ENCODE results near the gene TRAPPC1. TPM values are rescaled to one million over a fixed set of nuclear protein-coding genes. Genes with fewer than 3 reads are reported as not detected.

TRAPPC1 gene
- total RNA-seq, 2 donors from 2014 or later, result 57.9 to 70.9 TPM

GRCh38 chr17:7889166-7889955, 42.4 kb downstream of the TRAPPC1 start:
- 16% methylated on average over 11 of the region's 11 CpGs for WGBS
- intact Hi-C loops (cut with DNase I), result no loop called here
- Histone ChIP-seq H3K27me3 (replicated peaks; ENCODE audit: insufficient read depth) (no peaks in the 10 kb centered on the region), H3K4me1 (replicated peaks) (peaks cover 19% of the 10 kb centered on the region), H3K9me3 (no peaks in the 10 kb centered on the region), H3K27ac (peak overlapping the region; percentile 97 to 99), H3K36me3 (peaks cover 10 to 15% of the 10 kb centered on the region in 2 donors), H3K4me3 (peak overlapping the region in 1 of 2 donors; percentile 77)
- peak; percentile 96 for DNase-seq (ENCODE audit: low spot score)
- TF ChIP-seq CTCF (IDR thresholded peaks at IDR 0.05), result peak; percentile 27 to 90 (median 58)
- TF ChIP-seq POLR2A (IDR thresholded peaks at IDR 0.05), result peak; percentile 48
- peak; percentile 97 for TF ChIP-seq POLR2AphosphoS5 (IDR thresholded peaks at IDR 0.05)

GRCh38 chr17:7888184-7888920, 43.4 kb downstream of the TRAPPC1 start, which contains the start of gene CHD3:
Gene CHD3, plus strand, starts transcription at chr17:7888789. Its CDS starts 212 bp downstream, at chr17:7889001.
- Histone ChIP-seq H3K27ac (peak within 1 kb of the TSS; percentile 97 to 99), H3K4me1 (replicated peaks) (peaks cover 19% of the 10 kb centered on the region), H3K4me3 (peak within 1 kb of the TSS; percentile 77 to 90), H3K27me3 (replicated peaks; ENCODE audit: insufficient read depth) (no peaks in the 10 kb centered on the region), H3K9me3 (no peaks in the 10 kb centered on the region), H3K36me3 (peaks cover 5 to 7% of the 10 kb centered on the region in 2 donors)
- WGBS, result 20% methylated on average over 18 of the region's 18 CpGs
- no peak for TF ChIP-seq CTCF (IDR thresholded peaks at IDR 0.05)
- peak; percentile 46 for TF ChIP-seq POLR2AphosphoS5 (IDR thresholded peaks at IDR 0.05)
- peak; percentile 32 for TF ChIP-seq POLR2A (IDR thresholded peaks at IDR 0.05)
- peak; percentile 87 for DNase-seq (ENCODE audit: low spot score)
- intact Hi-C loops (cut with DNase I), result no loop called here

GRCh38 chr17:7887482-7888183, 44.1 kb downstream of the TRAPPC1 start:
- H3K36me3 ChIP-seq, result peaks cover 5 to 7% of the 10 kb centered on the region in 2 donors
- TF ChIP-seq POLR2A (IDR thresholded peaks at IDR 0.05), result peak; percentile 87
- peak in 2 of 4 experiments; percentile 13 to 42 for TF ChIP-seq CTCF (IDR thresholded peaks at IDR 0.05)
- TF ChIP-seq POLR2AphosphoS5 (IDR thresholded peaks at IDR 0.05), result peak; percentile 95
- peak overlapping the region; percentile 97 to 99 for H3K27ac ChIP-seq
- H3K9me3 ChIP-seq, result no peaks in the 10 kb centered on the region
- H3K4me3 ChIP-seq, result peak overlapping the region; percentile 77 to 90
- intact Hi-C loops (cut with DNase I), result no loop called here
- DNase-seq (ENCODE audit: low spot score), result peak; percentile 97
- H3K4me1 ChIP-seq (replicated peaks), result peaks cover 19% of the 10 kb centered on the region
- under 1% methylated on average over 30 of the region's 35 CpGs for WGBS
- H3K27me3 ChIP-seq (replicated peaks; ENCODE audit: insufficient read depth), result no peaks in the 10 kb centered on the region

- 1% methylated on average over 8 of the region's 8 CpGs for WGBS
- H3K27me3 ChIP-seq (replicated peaks; ENCODE audit: insufficient read depth), result no peaks in the 10 kb centered on the region
- no peaks in the 10 kb centered on the region for H3K9me3 ChIP-seq
- intact Hi-C loops (cut with DNase I), result no loop called here
- DNase-seq (ENCODE audit: low spot score), result no peak
- peaks cover 19% of the 10 kb centered on the region for H3K4me1 ChIP-seq (replicated peaks)
- TF ChIP-seq POLR2A (IDR thresholded peaks at IDR 0.05) (no peak), POLR2AphosphoS5 (IDR thresholded peaks at IDR 0.05) (no peak), CTCF (IDR thresholded peaks at IDR 0.05) (no peak)
- H3K27ac ChIP-seq, result peak overlapping the region; percentile 97 to 99
- peaks cover 5 to 7% of the 10 kb centered on the region in 2 donors for H3K36me3 ChIP-seq
- peak overlapping the region; percentile 77 to 90 for H3K4me3 ChIP-seq
These were observed 44.7 kb downstream of the TRAPPC1 start for GRCh38 chr17:7887038-7887481.

All from prostate gland (tissue), 2 donors.